GM19035 (cell line): ENCODE data around the gene PLP1.
A peak's percentile ranks its signal among the peaks of the same experiment; 100 is the strongest.

Experiments
- ATAC-seq: cut with Tn5 transposase; IDR thresholded peaks from one replicate; pipeline ENCODE4 v1.9.1; 2021; ENCODE audit not compliant: unreplicated experiment

PLP1 gene

DNA sequence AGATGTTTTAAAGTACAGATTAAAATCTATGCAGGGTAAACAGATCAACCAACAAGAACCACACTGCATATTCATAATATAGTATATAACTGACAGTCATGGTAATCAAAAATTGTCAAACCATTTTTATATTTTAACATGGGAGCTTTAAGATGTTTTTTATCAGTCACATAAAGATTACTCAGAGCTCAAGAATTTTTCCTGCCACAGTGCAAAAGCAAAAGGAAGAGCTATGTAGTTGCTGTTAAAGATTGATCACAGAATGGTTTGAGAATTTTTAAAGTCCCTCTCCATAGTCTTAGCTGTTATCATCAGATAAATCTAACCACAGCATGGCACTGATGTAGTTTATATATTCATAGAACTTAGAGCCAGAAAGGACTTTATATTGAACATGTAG lies 47.0 kb downstream of the PLP1 start:
- no peak for ATAC-seq

- ATAC-seq = no peak
Observed at GRCh38 chrX:103825881-103826280, 49.2 kb downstream of the PLP1 start.

GRCh38 chrX:103828529-103828928 lies 51.9 kb downstream of the PLP1 start:
- ATAC-seq = no peak

DNA sequence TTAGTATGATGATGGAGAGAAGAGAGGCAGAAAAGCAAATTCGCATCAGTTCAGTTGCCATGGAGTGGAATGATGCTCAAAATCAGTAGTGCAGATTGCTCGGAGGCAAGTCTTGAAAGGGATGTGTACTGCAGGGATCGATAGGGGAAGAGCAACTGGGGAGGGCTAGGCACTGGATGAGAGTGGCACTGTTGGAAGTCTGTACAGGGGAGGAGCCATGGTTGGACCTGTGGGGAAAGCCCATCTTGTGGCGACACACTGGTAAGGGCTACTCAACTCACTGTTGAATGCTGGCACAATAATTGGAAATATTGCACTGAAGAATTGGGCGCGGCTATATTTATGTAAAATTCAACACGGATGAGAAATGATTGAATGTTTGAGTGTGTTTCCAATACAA lies 54.2 kb downstream of the PLP1 start:
- no peak for ATAC-seq

- ATAC-seq = peak; percentile 19
Observed at GRCh38 chrX:103831342-103831802, 54.7 kb downstream of the PLP1 start.

DNA sequence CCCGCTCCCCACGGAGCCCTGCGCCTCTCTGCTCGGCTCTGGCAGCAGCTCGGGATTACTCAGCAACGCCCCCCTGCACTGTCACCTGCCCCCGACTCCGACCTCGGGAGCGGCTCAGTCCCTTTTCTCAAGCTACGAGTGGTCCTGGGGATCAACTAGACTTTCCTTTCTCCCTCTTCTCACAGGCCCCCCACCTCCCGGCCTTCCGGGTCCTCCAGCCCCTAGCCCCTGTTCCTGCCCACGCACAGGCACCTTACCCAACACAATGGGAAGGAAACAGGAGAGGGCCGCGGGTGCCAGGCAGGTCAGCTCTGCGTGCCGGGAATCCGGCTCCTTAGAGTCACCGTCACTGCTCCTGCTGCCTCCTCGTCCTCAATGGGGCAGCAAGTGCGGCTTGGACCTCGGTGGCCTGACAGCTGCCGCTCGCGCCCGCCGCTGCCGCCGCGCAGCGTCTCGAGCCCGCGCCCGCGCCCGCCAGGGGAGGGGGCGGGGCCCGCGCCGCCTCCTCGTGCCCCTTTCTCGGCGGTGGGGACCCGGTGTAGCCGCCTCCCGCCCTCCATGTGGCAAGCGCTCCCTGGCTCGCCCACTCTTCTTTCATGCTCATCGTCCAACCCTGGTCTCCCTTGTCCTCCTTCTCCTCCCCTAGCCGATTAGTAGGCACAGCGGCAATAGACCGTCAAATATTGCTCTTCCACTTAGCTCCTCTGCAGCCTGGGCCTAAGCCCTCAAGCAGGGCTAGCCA lies 55.3 kb downstream of the PLP1 start, which contains the start of gene RAB9B:
TSS of gene RAB9B (minus strand) at position 455 of the 742 bp plus-strand sequence. CDS start 6,473 bp downstream, outside the sequence.
- ATAC-seq = peak; percentile 94

DNA sequence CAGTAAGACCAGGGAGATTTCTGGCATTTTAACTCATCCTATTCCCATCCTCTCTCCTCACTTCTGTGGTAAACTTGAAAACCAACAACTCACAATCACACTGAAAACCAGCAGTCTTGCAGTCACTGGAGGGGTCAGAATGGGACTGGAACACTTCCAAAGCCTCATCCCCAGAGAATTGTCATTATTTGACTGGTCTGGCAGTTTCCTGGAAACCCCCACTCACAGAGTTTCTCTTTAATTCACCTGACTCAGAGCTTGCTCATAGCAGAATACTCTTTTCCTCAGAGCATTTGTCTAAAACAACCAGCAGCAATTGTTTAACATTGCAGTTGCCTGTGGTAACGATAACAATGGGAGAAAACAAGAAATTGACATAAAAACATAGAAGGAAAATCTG lies 62.8 kb downstream of the PLP1 start:
- no peak for ATAC-seq
